Loucy (cell line): ENCODE data around the gene QDPR.

ENCODE experiments used
- H2AFZ ChIP-seq: fragments of 200-600 bp; sonication (generic); 2 replicates; pipeline ENCODE4 v1.6.0; 2016; ENCODE audit warnings: antibody characterized with exemption, mild to moderate bottlenecking, low read length, moderate library complexity
- H3F3A ChIP-seq: fragments of 200-600 bp; 2 replicates; pipeline ENCODE4 v1.6.0; 2016; ENCODE audit warnings: antibody characterized with exemption, low read depth, mild to moderate bottlenecking
- H3K27me3 ChIP-seq: fragments of 200-600 bp; sonication (generic); 2 replicates; pipeline ENCODE4 v1.6.1; 2014; ENCODE audit warnings: low read length, mild to moderate bottlenecking; ENCODE audit not compliant: insufficient read depth, poor library complexity, severe bottlenecking
- H3K36me3 ChIP-seq: fragments of 200-600 bp; sonication (generic); 2 replicates; pipeline ENCODE4 v1.6.1; 2016; ENCODE audit warnings: low read length; ENCODE audit not compliant: insufficient read depth
- H3K4me1 ChIP-seq: fragments of 200-600 bp; sonication (generic); 2 replicates; pipeline ENCODE4 v1.5.1; 2014; ENCODE audit warnings: low read length, mild to moderate bottlenecking; ENCODE audit not compliant: insufficient read depth, poor library complexity, severe bottlenecking
- H3K4me2 ChIP-seq: fragments of 200-600 bp; sonication (generic); 2 replicates; pipeline ENCODE4 v1.6.0; 2014; ENCODE audit warnings: antibody characterized with exemption, low read length, low read depth, mild to moderate bottlenecking; ENCODE audit not compliant: poor library complexity, severe bottlenecking
- H3K4me3 ChIP-seq: fragments of 200-600 bp; sonication (generic); 2 replicates; pipeline ENCODE4 v1.5.1; 2014; ENCODE audit warnings: low read length, mild to moderate bottlenecking, mixed read lengths; ENCODE audit not compliant: poor library complexity, severe bottlenecking
- H3K79me2 ChIP-seq: fragments of 200-600 bp; sonication (generic); 2 replicates; pipeline ENCODE4 v1.6.1; 2014; ENCODE audit warnings: low read length; ENCODE audit not compliant: insufficient read depth
- H3K9ac ChIP-seq: fragments of 200-600 bp; sonication (generic); 2 replicates; pipeline ENCODE4 v1.6.0; 2014; ENCODE audit warnings: mild to moderate bottlenecking, low read depth, low read length, moderate library complexity; ENCODE audit not compliant: poor library complexity, severe bottlenecking
- H3K9me2 ChIP-seq: fragments of 200-600 bp; sonication (generic); replicated peaks from 2 replicates; pipeline ENCODE4 v1.6.1; 2016; ENCODE audit warnings: low read depth, low read length, mixed read lengths
- H3K9me3 ChIP-seq: fragments of 200-600 bp; sonication (generic); 2 replicates; pipeline ENCODE4 v1.6.1; 2014; ENCODE audit warnings: mild to moderate bottlenecking, antibody characterized with exemption, low read length, low read depth; ENCODE audit not compliant: insufficient read depth
- H4K20me1 ChIP-seq: fragments of 200-600 bp; sonication (generic); 2 replicates; pipeline ENCODE4 v1.6.0; 2014; ENCODE audit warnings: antibody characterized with exemption, low read length, mild to moderate bottlenecking; ENCODE audit not compliant: insufficient read depth, poor library complexity, severe bottlenecking
- CTCF ChIP-seq: fragments of 200-600 bp; sonication (generic); conservative IDR thresholded peaks from 2 replicates; pipeline ENCODE4 v1.5.1; 2014; ENCODE audit warnings: mild to moderate bottlenecking, antibody characterized with exemption, low read length
- EZH2phosphoT487 ChIP-seq: fragments of 200-600 bp; IDR thresholded peaks from 2 replicates; pipeline ENCODE4 v1.6.1; 2018; ENCODE audit warnings: antibody characterized with exemption, mild to moderate bottlenecking, moderate library complexity, borderline replicate concordance

Gene QDPR

DNA sequence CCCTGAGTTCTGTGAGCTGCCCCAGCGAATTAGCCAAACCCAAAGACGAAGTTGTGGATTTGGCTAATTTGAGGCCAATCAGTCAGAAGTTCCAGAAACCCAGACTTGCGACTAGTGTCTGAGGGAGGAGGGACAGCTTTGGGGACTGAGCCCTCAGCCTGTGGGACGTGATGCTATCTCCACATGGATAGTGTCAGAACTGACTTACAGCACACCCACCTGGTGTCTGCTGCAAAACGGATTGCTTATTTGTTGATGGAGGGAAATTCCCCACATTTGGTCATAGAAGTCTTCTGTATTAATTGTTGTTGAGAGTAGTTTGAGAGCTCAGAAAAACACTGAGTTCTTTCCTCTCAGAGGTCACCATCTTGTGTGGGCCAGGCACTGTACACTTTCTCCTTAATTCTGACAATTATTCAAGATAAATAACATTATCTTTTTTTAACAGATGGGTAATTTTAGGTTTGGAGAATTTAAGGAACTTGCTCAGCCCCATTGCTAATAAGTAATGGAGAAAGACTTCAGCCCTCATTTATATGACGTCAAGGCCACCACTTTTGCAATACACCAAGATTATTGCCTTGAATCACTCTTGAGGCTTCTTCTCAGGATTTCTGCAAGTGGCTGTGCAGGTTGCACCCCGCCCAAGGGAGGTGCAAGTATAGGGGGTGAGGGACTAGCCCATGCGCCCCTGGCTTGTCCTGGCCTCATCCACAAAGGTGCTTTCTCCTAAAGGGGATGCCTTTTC, 19.8 kb upstream of the QDPR start:
- H3K9ac ChIP-seq = no peak overlapping the region

DNA sequence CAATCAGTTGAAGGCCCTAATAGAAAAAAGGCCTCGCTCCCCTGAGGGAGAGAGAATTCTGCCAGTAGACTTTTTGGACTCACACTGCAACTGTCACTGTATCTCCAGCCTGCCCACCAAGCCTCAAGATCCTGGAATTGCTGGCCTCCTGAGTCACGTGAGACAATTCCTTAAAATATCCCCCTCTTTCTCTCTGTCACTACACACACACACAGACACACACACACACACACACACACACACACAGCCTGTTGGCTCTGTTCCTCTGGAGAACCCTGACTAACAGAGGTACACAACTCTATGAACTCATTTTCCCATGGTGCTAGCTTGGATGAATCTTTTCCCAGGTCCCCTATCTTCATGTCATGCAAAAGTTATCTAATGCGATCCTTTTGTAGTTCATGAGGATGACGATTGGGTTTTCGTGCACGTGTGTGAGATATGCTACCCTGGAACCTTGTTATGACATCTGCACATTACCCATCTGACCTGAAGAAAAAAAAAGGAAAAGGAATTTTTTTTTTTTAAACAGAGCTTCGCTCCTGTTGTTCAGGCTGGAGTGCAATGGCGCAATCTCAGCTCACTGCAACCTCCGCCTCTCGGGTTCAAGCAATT, 16.8 kb upstream of the QDPR start:
- H3K9ac ChIP-seq = no peak overlapping the region
- H3K27me3 ChIP-seq = no peaks in the 10 kb centered on the region
- no peaks in the 10 kb centered on the region for H3K9me2 ChIP-seq
- no peaks in the 10 kb centered on the region for H3K79me2 ChIP-seq
- H4K20me1 ChIP-seq = no peaks in the 10 kb centered on the region
- no peak overlapping the region for H2AFZ ChIP-seq
- H3K4me1 ChIP-seq = no peaks in the 10 kb centered on the region
- H3K9me3 ChIP-seq = no peaks in the 10 kb centered on the region
- no peaks in the 10 kb centered on the region for H3K36me3 ChIP-seq
- TF ChIP-seq CTCF (no peak), EZH2phosphoT487 (no peak)
- no peaks in the 10 kb centered on the region for H3F3A ChIP-seq
- H3K4me3 ChIP-seq = no peak overlapping the region
- no peak overlapping the region for H3K4me2 ChIP-seq

More for the DNA sequence above, 19.8 kb upstream of the QDPR start:
- no peaks in the 10 kb centered on the region for H3K9me3 ChIP-seq
- no peak overlapping the region for H3K4me3 ChIP-seq
- H3K4me2 ChIP-seq = no peak overlapping the region
- H2AFZ ChIP-seq = no peak overlapping the region
- TF ChIP-seq CTCF (no peak), EZH2phosphoT487 (no peak)
- H3K27me3 ChIP-seq = no peaks in the 10 kb centered on the region
- H3K36me3 ChIP-seq = no peaks in the 10 kb centered on the region
- H3K79me2 ChIP-seq = no peaks in the 10 kb centered on the region
- H3F3A ChIP-seq = no peaks in the 10 kb centered on the region
- no peaks in the 10 kb centered on the region for H4K20me1 ChIP-seq
- no peaks in the 10 kb centered on the region for H3K9me2 ChIP-seq
- H3K4me1 ChIP-seq = no peaks in the 10 kb centered on the region

- no peak overlapping the region for H2AFZ ChIP-seq
- no peaks in the 10 kb centered on the region for H3F3A ChIP-seq
- no peaks in the 10 kb centered on the region for H3K36me3 ChIP-seq
- H3K79me2 ChIP-seq = no peaks in the 10 kb centered on the region
- no peaks in the 10 kb centered on the region for H4K20me1 ChIP-seq
- no peaks in the 10 kb centered on the region for H3K9me2 ChIP-seq
- no peak overlapping the region for H3K4me2 ChIP-seq
- TF ChIP-seq CTCF (no peak), EZH2phosphoT487 (no peak)
- H3K9me3 ChIP-seq = no peaks in the 10 kb centered on the region
- H3K9ac ChIP-seq = no peak overlapping the region
- no peaks in the 10 kb centered on the region for H3K27me3 ChIP-seq
- H3K4me3 ChIP-seq = no peak overlapping the region
- no peaks in the 10 kb centered on the region for H3K4me1 ChIP-seq
Observed at GRCh38 chr4:17526695-17527477, 15.0 kb upstream of the QDPR start.
